ENCODE measurements around the gene PAX5.

Gene PAX5

GRCh38 chr9:37035648-37036370 lies 1.7 kb upstream of the PAX5 start:
- DNase-seq (no peak), ATAC-seq (ENCODE audit: insufficient read depth, low read depth) (no peak)
- Histone ChIP-seq H3K79me2 (ENCODE audit: insufficient read depth, low read length) (no peaks in the 10 kb centered on the region), H3K9ac (ENCODE audit: low read depth, low read length) (no peak overlapping the region), H3K36me3 (ENCODE audit: insufficient read depth, low read length) (no peaks in the 10 kb centered on the region), H3K4me3 (ENCODE audit: low read depth in 1 of 2, low read length in 2 of 2) (no peak overlapping the region), H3K9me3 (ENCODE audit: insufficient read depth, low read length, severe bottlenecking) (no peaks in the 10 kb centered on the region), H4K20me1 (ENCODE audit: insufficient read depth, low read length) (no peaks in the 10 kb centered on the region), H3K4me1 (ENCODE audit: insufficient read depth, low read length) (peaks cover 9% of the 10 kb centered on the region), H2AFZ (ENCODE audit: low read depth, low read length) (no peak overlapping the region), H3K27ac (ENCODE audit: low read length) (no peak overlapping the region), H3K4me2 (ENCODE audit: insufficient read depth, low read length) (peak overlapping the region; percentile 73; the same call in 1 of the 2 replicates), H3K27me3 (ENCODE audit: insufficient read depth, low read length, poor library complexity) (peaks cover 26% of the 10 kb centered on the region)
- TF ChIP-seq CTCF (IDR thresholded peaks at IDR 0.05; ENCODE audit: borderline replicate concordance, extremely low read depth, low read length, poor library complexity, severe bottlenecking) (no peak), EZH2 (IDR thresholded peaks at IDR 0.05; ENCODE audit: borderline replicate concordance, low read depth, low read length, severe bottlenecking) (no peak)

GRCh38 chr9:37034938-37035647 lies 1.0 kb upstream of the PAX5 start:
- H3K9ac ChIP-seq (ENCODE audit: low read depth, low read length), result no peak overlapping the region
- no peaks in the 10 kb centered on the region for H3K9me3 ChIP-seq (ENCODE audit: insufficient read depth, low read length, severe bottlenecking)
- peaks cover 26% of the 10 kb centered on the region for H3K27me3 ChIP-seq (ENCODE audit: insufficient read depth, low read length, poor library complexity)
- H4K20me1 ChIP-seq (ENCODE audit: insufficient read depth, low read length), result no peaks in the 10 kb centered on the region
- H2AFZ ChIP-seq (ENCODE audit: low read depth, low read length), result no peak overlapping the region
- DNase-seq (no peak), ATAC-seq (ENCODE audit: insufficient read depth, low read depth) (no peak)
- H3K4me3 ChIP-seq (ENCODE audit: low read depth in 1 of 2, low read length in 2 of 2), result no peak overlapping the region
- no peak overlapping the region for H3K4me2 ChIP-seq (ENCODE audit: insufficient read depth, low read length)
- peaks cover 9% of the 10 kb centered on the region for H3K4me1 ChIP-seq (ENCODE audit: insufficient read depth, low read length)
- TF ChIP-seq CTCF (IDR thresholded peaks at IDR 0.05; ENCODE audit: borderline replicate concordance, extremely low read depth, low read length, poor library complexity, severe bottlenecking) (no peak), EZH2 (IDR thresholded peaks at IDR 0.05; ENCODE audit: borderline replicate concordance, low read depth, low read length, severe bottlenecking) (no peak)
- no peaks in the 10 kb centered on the region for H3K79me2 ChIP-seq (ENCODE audit: insufficient read depth, low read length)
- no peak overlapping the region for H3K27ac ChIP-seq (ENCODE audit: low read length)
- H3K36me3 ChIP-seq (ENCODE audit: insufficient read depth, low read length), result no peaks in the 10 kb centered on the region

- Histone ChIP-seq H3K4me2 (ENCODE audit: insufficient read depth, low read length) (no peak overlapping the region), H3K9me3 (ENCODE audit: insufficient read depth, low read length, severe bottlenecking) (no peaks in the 10 kb centered on the region), H3K9ac (ENCODE audit: low read depth, low read length) (no peak overlapping the region), H4K20me1 (ENCODE audit: insufficient read depth, low read length) (no peaks in the 10 kb centered on the region), H2AFZ (ENCODE audit: low read depth, low read length) (no peak overlapping the region), H3K27ac (ENCODE audit: low read length) (no peak overlapping the region), H3K4me1 (ENCODE audit: insufficient read depth, low read length) (peaks cover 9% of the 10 kb centered on the region), H3K4me3 (ENCODE audit: low read depth in 1 of 2, low read length in 2 of 2) (no peak overlapping the region), H3K79me2 (ENCODE audit: insufficient read depth, low read length) (no peaks in the 10 kb centered on the region), H3K36me3 (ENCODE audit: insufficient read depth, low read length) (no peaks in the 10 kb centered on the region), H3K27me3 (ENCODE audit: insufficient read depth, low read length, poor library complexity) (peaks cover 26% of the 10 kb centered on the region)
- DNase-seq (no peak), ATAC-seq (ENCODE audit: insufficient read depth, low read depth) (no peak)
- no peak for TF ChIP-seq CTCF (IDR thresholded peaks at IDR 0.05; ENCODE audit: borderline replicate concordance, extremely low read depth, low read length, poor library complexity, severe bottlenecking)
Measured at GRCh38 chr9:37034305-37034937, 353 bp upstream of the PAX5 start.
